KMS-11 (cell line): ENCODE data around the gene PBX3.
"Not testable (repeated sequence)": the region's sequence is repeated elsewhere in the genome, so short reads cannot be mapped to it uniquely, and the experiment has no call there.

Experiments
- H2AFZ ChIP-seq: fragments of 200-600 bp; sonication (generic); 2 replicates; pipeline ENCODE4 v1.6.1; 2016; ENCODE audit warnings: antibody characterized with exemption, mixed run types, low read depth
- H3K27ac ChIP-seq: fragments of 200-600 bp; sonication (generic); 2 replicates; pipeline ENCODE4 v1.6.1; 2016; ENCODE audit warnings: mild to moderate bottlenecking, mixed run types
- H3K27me3 ChIP-seq: fragments of 200-600 bp; sonication (generic); 2 replicates; pipeline ENCODE4 v1.6.1; 2017; ENCODE audit warnings: mild to moderate bottlenecking, low read depth, mixed run types, moderate library complexity; ENCODE audit not compliant: insufficient read depth
- H3K36me3 ChIP-seq: fragments of 200-600 bp; sonication (generic); 2 replicates; pipeline ENCODE4 v1.6.1; 2017; ENCODE audit warnings: mild to moderate bottlenecking, mixed run types; ENCODE audit not compliant: insufficient read depth
- H3K4me1 ChIP-seq: fragments of 200-600 bp; sonication (generic); 2 replicates; pipeline ENCODE4 v1.6.1; 2016; ENCODE audit warnings: mild to moderate bottlenecking, low read depth, mixed run types; ENCODE audit not compliant: poor library complexity, severe bottlenecking
- H3K4me2 ChIP-seq: fragments of 200-600 bp; sonication (generic); 2 replicates; pipeline ENCODE4 v1.7.0; 2016; ENCODE audit warnings: mild to moderate bottlenecking, mixed run types
- H3K4me3 ChIP-seq: fragments of 200-600 bp; sonication (generic); IDR thresholded peaks from 2 replicates; pipeline ENCODE4 v1.6.1; 2017; ENCODE audit warnings: low read depth, low read length, mixed read lengths; ENCODE audit not compliant: insufficient read depth
- H3K79me2 ChIP-seq: fragments of 200-600 bp; sonication (generic); 2 replicates; pipeline ENCODE4 v1.6.1; 2016; ENCODE audit warnings: low read depth, mixed run types; ENCODE audit not compliant: insufficient read depth
- H3K9ac ChIP-seq: fragments of 200-600 bp; sonication (generic); 2 replicates; pipeline ENCODE4 v1.6.1; 2016; ENCODE audit warnings: mild to moderate bottlenecking, mixed run types
- H4K20me1 ChIP-seq: fragments of 200-600 bp; sonication (generic); 2 replicates; pipeline ENCODE4 v1.6.1; 2016; ENCODE audit warnings: mild to moderate bottlenecking, mixed run types; ENCODE audit not compliant: insufficient read depth
- TF ChIP-seq, protein P1 (sequence below): fragments of 200-600 bp; sonication (generic); conservative IDR thresholded peaks from 2 replicates; pipeline ENCODE4 v1.6.1; 2017; ENCODE audit warnings: low read depth, mild to moderate bottlenecking, antibody characterized with exemption, low read length, moderate library complexity, mixed read lengths

PBX3 gene

DNA sequence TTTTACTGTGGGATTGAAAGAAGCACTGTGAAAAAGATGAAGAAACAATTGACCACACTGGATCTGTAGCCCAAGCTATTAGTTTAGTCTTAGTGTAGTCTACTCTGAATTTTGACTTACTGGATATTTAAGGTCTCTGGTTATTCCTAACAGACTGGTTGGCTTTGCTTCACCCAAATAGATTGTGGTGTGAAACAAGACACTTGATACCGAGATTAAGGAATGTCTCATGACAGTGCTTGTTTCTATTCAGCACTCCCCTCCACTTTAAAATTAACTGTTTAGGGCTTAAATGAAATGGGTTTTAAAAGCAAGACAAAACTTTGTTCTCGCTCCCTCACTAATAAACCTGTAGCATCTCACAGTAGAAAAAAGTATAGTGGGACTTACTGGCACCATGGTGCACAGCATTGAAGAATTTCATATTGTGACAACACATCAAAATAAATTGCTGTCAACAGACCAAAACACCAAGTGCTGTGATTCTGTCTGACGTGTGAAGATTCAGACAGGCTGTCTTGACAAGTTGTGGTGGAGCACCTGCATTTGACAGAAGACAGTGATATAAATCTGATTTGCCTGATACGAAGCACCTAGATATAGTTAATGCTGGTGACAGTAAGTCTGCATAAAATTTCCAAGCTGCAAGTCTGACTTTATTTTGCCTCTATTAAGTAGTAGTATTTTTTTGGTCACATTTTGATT, 73.1 kb downstream of the PBX3 start:
- H3K27ac ChIP-seq = peak overlapping the region; percentile 90
- peak overlapping the region; percentile 62 for H3K9ac ChIP-seq
- H3K36me3 ChIP-seq = no peaks in the 10 kb centered on the region
- H3K79me2 ChIP-seq = peaks cover 91% of the 10 kb centered on the region
- peak overlapping the region; percentile 98 for H3K4me2 ChIP-seq
- TF ChIP-seq, protein P1, sequence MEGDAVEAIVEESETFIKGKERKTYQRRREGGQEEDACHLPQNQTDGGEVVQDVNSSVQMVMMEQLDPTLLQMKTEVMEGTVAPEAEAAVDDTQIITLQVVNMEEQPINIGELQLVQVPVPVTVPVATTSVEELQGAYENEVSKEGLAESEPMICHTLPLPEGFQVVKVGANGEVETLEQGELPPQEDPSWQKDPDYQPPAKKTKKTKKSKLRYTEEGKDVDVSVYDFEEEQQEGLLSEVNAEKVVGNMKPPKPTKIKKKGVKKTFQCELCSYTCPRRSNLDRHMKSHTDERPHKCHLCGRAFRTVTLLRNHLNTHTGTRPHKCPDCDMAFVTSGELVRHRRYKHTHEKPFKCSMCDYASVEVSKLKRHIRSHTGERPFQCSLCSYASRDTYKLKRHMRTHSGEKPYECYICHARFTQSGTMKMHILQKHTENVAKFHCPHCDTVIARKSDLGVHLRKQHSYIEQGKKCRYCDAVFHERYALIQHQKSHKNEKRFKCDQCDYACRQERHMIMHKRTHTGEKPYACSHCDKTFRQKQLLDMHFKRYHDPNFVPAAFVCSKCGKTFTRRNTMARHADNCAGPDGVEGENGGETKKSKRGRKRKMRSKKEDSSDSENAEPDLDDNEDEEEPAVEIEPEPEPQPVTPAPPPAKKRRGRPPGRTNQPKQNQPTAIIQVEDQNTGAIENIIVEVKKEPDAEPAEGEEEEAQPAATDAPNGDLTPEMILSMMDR = no peak
- H2AFZ ChIP-seq = no peak overlapping the region
- H4K20me1 ChIP-seq = peaks cover 5% of the 10 kb centered on the region; the same call in 1 of the 2 replicates
- peaks cover 99% of the 10 kb centered on the region for H3K4me1 ChIP-seq
- H3K4me3 ChIP-seq = no peak overlapping the region
- H3K27me3 ChIP-seq = no peaks in the 10 kb centered on the region

DNA sequence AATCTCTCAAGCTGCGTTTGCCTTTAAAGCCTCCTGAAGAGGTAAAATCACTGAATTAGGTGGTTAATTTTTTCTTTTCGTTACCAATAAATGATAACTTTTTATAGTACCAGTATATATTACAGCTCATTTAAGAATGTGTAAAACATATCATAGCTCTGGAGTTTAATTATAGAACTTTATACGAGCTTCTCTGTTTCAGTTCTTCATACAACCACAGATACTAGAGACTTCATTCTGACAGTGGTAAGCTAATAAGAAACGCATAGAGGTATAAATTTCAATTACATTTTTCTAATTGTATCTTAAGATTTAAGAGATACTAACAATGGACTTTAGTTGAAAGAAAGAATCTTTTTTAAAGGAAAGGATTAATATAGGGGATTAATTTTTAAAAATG, 73.9 kb downstream of the PBX3 start:
- H3K27me3 ChIP-seq = no peaks in the 10 kb centered on the region
- peaks cover 91% of the 10 kb centered on the region for H3K79me2 ChIP-seq
- peak overlapping the region; percentile 90 for H3K27ac ChIP-seq
- H3K4me2 ChIP-seq = peak overlapping the region; percentile 98
- TF ChIP-seq, protein P1 = no peak
- H4K20me1 ChIP-seq = peaks cover 14% of the 10 kb centered on the region; the same call in 1 of the 2 replicates
- no peak overlapping the region for H2AFZ ChIP-seq
- H3K4me1 ChIP-seq = peaks cover 97% of the 10 kb centered on the region
- peak overlapping the region; percentile 62 for H3K9ac ChIP-seq
- no peak overlapping the region for H3K4me3 ChIP-seq
- H3K36me3 ChIP-seq = no peaks in the 10 kb centered on the region

DNA sequence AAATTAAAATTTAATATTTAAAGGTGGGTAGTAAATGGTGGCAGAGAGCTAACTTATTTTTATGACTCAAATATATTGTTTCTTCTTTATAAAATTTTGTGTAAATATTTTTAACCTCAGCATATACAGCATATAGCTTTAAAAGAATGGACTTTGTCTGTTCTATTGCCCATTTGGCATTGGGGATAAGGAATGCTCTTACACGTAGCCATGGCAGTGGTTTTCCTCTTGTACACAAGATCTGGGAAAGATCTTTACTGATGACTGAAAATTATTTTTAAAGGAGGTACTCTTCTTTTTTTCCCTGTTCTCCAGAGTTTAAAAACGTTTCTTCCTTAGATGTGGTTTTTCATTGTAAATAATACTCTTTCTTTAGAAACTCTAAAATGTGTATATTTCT, 75.0 kb downstream of the PBX3 start:
- peak overlapping the region; percentile 98 for H3K4me2 ChIP-seq
- H3K79me2 ChIP-seq = peaks cover 91% of the 10 kb centered on the region
- no peaks in the 10 kb centered on the region for H3K27me3 ChIP-seq
- TF ChIP-seq, protein P1 = no peak
- H3K9ac ChIP-seq = peak overlapping the region; percentile 62; the same call in 1 of the 2 replicates
- H3K4me3 ChIP-seq = no peak overlapping the region
- peak overlapping the region; percentile 90 for H3K27ac ChIP-seq
- H4K20me1 ChIP-seq = peaks cover 16% of the 10 kb centered on the region; the same call in 1 of the 2 replicates
- no peak overlapping the region for H2AFZ ChIP-seq
- peaks cover 97% of the 10 kb centered on the region for H3K4me1 ChIP-seq
- H3K36me3 ChIP-seq = no peaks in the 10 kb centered on the region

DNA sequence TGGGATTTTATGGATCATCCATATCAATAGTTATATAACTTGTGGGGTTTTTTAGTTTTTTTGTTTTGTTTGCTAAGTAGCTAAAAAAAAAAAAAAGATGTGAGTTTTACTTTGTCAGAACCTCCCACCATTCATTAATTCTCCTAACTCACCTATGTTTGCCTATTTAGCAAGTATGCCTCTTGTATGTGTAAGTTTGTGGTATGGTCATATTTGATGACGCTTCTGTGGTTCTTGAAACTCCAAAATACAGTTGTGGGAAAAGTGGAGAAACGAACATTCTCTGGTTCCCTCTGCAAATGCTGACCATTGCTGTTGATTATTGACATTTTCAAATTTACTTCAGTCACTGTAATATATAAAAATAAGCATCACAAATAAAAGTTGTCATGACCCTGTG, 75.7 kb downstream of the PBX3 start:
- Histone ChIP-seq H3K27ac (peak overlapping the region; percentile 90), H3K9ac (peak overlapping the region; percentile 62; the same call in 1 of the 2 replicates), H3K36me3 (no peaks in the 10 kb centered on the region), H3K79me2 (peaks cover 91% of the 10 kb centered on the region), H4K20me1 (peaks cover 16% of the 10 kb centered on the region; the same call in 1 of the 2 replicates), H3K4me3 (no peak overlapping the region), H3K4me2 (peak overlapping the region; percentile 98), H2AFZ (no peak overlapping the region), H3K27me3 (no peaks in the 10 kb centered on the region), H3K4me1 (peaks cover 91% of the 10 kb centered on the region)
- TF ChIP-seq, protein P1 = no peak

DNA sequence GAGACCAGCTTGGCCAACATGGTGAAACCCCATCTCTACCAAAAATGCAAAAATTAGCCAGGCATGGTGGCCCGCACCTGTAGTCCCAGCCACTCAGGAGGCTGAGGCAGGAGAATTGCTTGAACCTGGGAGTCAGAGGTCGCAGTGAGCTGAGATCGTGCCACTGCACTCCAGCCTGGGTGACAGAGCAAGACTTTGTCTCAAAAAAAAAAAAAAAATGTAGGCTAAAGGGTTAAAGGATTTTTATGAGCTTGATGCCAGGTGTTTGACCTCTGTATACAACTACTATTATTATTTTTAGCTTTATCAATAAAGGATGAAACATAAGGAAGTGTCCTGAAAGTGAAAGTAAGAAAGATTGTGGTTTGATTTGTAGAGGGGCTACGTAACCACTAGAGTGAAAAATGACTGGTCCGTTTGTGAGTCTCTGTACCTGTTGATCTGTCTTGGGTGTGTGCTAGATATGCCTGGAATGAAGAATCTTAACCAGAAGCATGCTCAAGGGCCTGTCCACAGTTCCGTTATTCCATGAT, 76.8 kb downstream of the PBX3 start:
- peak overlapping the region; percentile 98 for H3K4me2 ChIP-seq
- H3K9ac ChIP-seq = peak overlapping the region; percentile 62; the same call in 1 of the 2 replicates
- not testable (repeated sequence) for H2AFZ ChIP-seq, H3K27me3 ChIP-seq, H3K36me3 ChIP-seq, H3K4me3 ChIP-seq
- peak overlapping the region; percentile 90 for H3K27ac ChIP-seq
- peaks cover 91% of the 10 kb centered on the region for H3K79me2 ChIP-seq
- peaks cover 81% of the 10 kb centered on the region for H3K4me1 ChIP-seq
- H4K20me1 ChIP-seq = peaks cover 22% of the 10 kb centered on the region; the same call in 1 of the 2 replicates
